SK-N-SH (cell line): ENCODE measurements around the gene S100A10. TPM values are rescaled to one million over a fixed set of nuclear protein-coding genes. Genes with fewer than 3 reads are reported as not detected.

Source experiments
- CTCF ChIA-PET: fragments of 300-600, 350-600 bp; formaldehyde crosslinking; extraction: SDS; loops from one replicate; lab custom pipeline; 2021; lab: Yijun Ruan, JAX
- POLR2A ChIA-PET: fragments of 350-600 bp; sonication (Branson Sonifier 250); formaldehyde crosslinking; extraction: SDS; loops from one replicate; lab custom pipeline; 2020; ENCODE audit warnings: antibody characterized with exemption, inconsistent platforms; lab: Yijun Ruan, JAX
- DNase-seq: peaks from one replicate; pipeline ENCODE4 v3.0.0; 2012
- H2AFZ ChIP-seq: fragments of 200-600 bp; sonication (generic); 2 replicates; pipeline ENCODE4 v1.8.1; 2016; ENCODE audit warnings: antibody characterized with exemption, mild to moderate bottlenecking, low read depth
- H3F3A ChIP-seq: fragments of 200-600 bp; sonication (generic); replicated peaks from 2 replicates; pipeline ENCODE3; 2016; ENCODE audit warnings: antibody characterized with exemption, mild to moderate bottlenecking; ENCODE audit not compliant: insufficient read depth
- H3K27ac ChIP-seq, 2 experiments: fragments of 200-500 bp in 1 of 2; fragments of 200-600 bp in 1 of 2; sonication (Bioruptor generic) in 1 of 2; sonication (generic), shearing (Covaris generic) in 1 of 2; 2 replicates each; pipeline versions ENCODE4 v1.5.1 to v1.6.1; 2014 to 2016; ENCODE audit warnings: low read depth in 2 of 2, inconsistent platforms in 1 of 2, low read length in 1 of 2, mild to moderate bottlenecking in 1 of 2, mixed read lengths in 1 of 2
- H3K27me3 ChIP-seq: fragments of 200-600 bp; sonication (generic), shearing (Covaris generic); 2 replicates; pipeline ENCODE4 v1.6.1; 2016; ENCODE audit warnings: mixed run types; ENCODE audit not compliant: insufficient read depth
- H3K36me3 ChIP-seq, 2 experiments: fragments of 200-500 bp in 1 of 2; fragments of 200-600 bp in 1 of 2; sonication (Bioruptor generic) in 1 of 2; sonication (generic) in 1 of 2; replicated peaks in 1 of 2; 2 replicates each; pipeline versions ENCODE3 to v1.5.1; 2014 to 2016; ENCODE audit warnings: low read length in 1 of 2, mild to moderate bottlenecking in 1 of 2; ENCODE audit not compliant: insufficient read depth in 2 of 2, control insufficient read depth in 1 of 2
- H3K4me1 ChIP-seq, 2 experiments: fragments of 200-500 bp in 1 of 2; fragments of 200-600 bp in 1 of 2; sonication (Bioruptor generic) in 1 of 2; sonication (generic), shearing (Covaris generic) in 1 of 2; 2 replicates each; pipeline versions ENCODE4 v1.5.1 to v1.6.1; 2014 to 2016; ENCODE audit warnings: low read depth in 1 of 2, low read length in 1 of 2, mixed run types in 1 of 2; ENCODE audit not compliant: insufficient read depth in 2 of 2, control insufficient read depth in 1 of 2
- H3K4me2 ChIP-seq: fragments of 200-600 bp; sonication (generic), shearing (Covaris generic); 2 replicates; pipeline ENCODE4 v1.6.1; 2017; ENCODE audit warnings: mixed run types
- H3K4me3 ChIP-seq, 2 experiments: fragments of 200-500 bp in 1 of 2; fragments of 200-600 bp in 1 of 2; sonication (Bioruptor generic) in 1 of 2; sonication (generic), shearing (Covaris generic) in 1 of 2; 2 replicates each; pipeline versions ENCODE4 v1.5.1 to v1.8.1; 2014 to 2016; ENCODE audit warnings: low read depth in 2 of 2, inconsistent platforms in 1 of 2, low read length in 1 of 2, mild to moderate bottlenecking in 1 of 2, mixed read lengths in 1 of 2, moderate library complexity in 1 of 2
- H3K79me2 ChIP-seq: fragments of 200-600 bp; sonication (generic); 2 replicates; pipeline ENCODE4 v1.8.1; 2017; ENCODE audit warnings: mild to moderate bottlenecking; ENCODE audit not compliant: insufficient read depth
- H3K9ac ChIP-seq: fragments of 200-600 bp; sonication (generic); 2 replicates; pipeline ENCODE4 v1.6.1; 2017; ENCODE audit warnings: mixed run types
- H3K9me2 ChIP-seq: fragments of 200-600 bp; sonication (generic); 2 replicates; pipeline ENCODE4 v1.6.1; 2017; ENCODE audit warnings: mixed run types
- H3K9me3 ChIP-seq: fragments of 200-600 bp; sonication (generic); 2 replicates; pipeline ENCODE4 v1.6.1; 2017; ENCODE audit warnings: mixed run types, mild to moderate bottlenecking, moderate library complexity
- H4K20me1 ChIP-seq: fragments of 200-600 bp; sonication (generic); 2 replicates; pipeline ENCODE4 v1.6.1; 2017; ENCODE audit warnings: mild to moderate bottlenecking, mixed run types; ENCODE audit not compliant: insufficient read depth
- CHD2 ChIP-seq: fragments of 150-350 bp; IDR thresholded peaks from 2 replicates; pipeline ENCODE4 v1.6.1; 2018; ENCODE audit warnings: low read length; ENCODE audit not compliant: partially characterized antibody
- FOSL2 ChIP-seq: IDR thresholded peaks from 2 replicates; pipeline ENCODE4 v1.4.0; 2012; ENCODE audit warnings: low read depth, mild to moderate bottlenecking, moderate library complexity, borderline replicate concordance
- FOXM1 ChIP-seq: IDR thresholded peaks from 2 replicates; pipeline ENCODE4 v1.4.0; 2012; ENCODE audit warnings: low read depth, mild to moderate bottlenecking
- GABPA ChIP-seq: IDR thresholded peaks from 2 replicates; pipeline ENCODE4 v1.4.0; 2012; ENCODE audit warnings: low read depth, mild to moderate bottlenecking
- GATA2 ChIP-seq: sonication (generic); formaldehyde crosslinking; IDR thresholded peaks from 2 replicates; pipeline ENCODE4 v1.5.0; 2020; ENCODE audit warnings: mild to moderate bottlenecking, missing genetic modification reagents
- MAX ChIP-seq: IDR thresholded peaks from 2 replicates; pipeline ENCODE4 v1.4.0; 2012; ENCODE audit warnings: low read depth
- MXI1 ChIP-seq: IDR thresholded peaks from 2 replicates; pipeline ENCODE4 v1.6.1; 2012; ENCODE audit warnings: mild to moderate bottlenecking, low read depth, low read length, improper control_type of control experiment
- PBX3 ChIP-seq: IDR thresholded peaks from 2 replicates; pipeline ENCODE4; 2012
- POLR2AphosphoS5 ChIP-seq: IDR thresholded peaks from 2 replicates; pipeline ENCODE4 v1.6.1; 2012; ENCODE audit warnings: low read depth, low read length
- RAD21 ChIP-seq: IDR thresholded peaks from 2 replicates; pipeline ENCODE4 v1.6.1; 2012; ENCODE audit warnings: mild to moderate bottlenecking, low read length
- REST ChIP-seq: IDR thresholded peaks from 2 replicates; pipeline ENCODE4 v1.6.1; 2012; ENCODE audit warnings: mild to moderate bottlenecking, low read depth, low read length, moderate library complexity
- RXRA ChIP-seq: IDR thresholded peaks from 2 replicates; pipeline ENCODE4 v1.4.0; 2012; ENCODE audit warnings: low read depth, mild to moderate bottlenecking, borderline replicate concordance
- SMC3 ChIP-seq: IDR thresholded peaks from 2 replicates; pipeline ENCODE4 v1.6.1; 2012; ENCODE audit warnings: low read depth, low read length, improper control_type of control experiment
- USF2 ChIP-seq: fragments of 150-350 bp; IDR thresholded peaks from 2 replicates; pipeline ENCODE4 v1.6.1; 2017; ENCODE audit warnings: antibody characterized with exemption, low read length, low read depth, borderline replicate concordance
- WGBS: methylation state at CpG from one replicate; pipeline ENCODE4 v1.1.6; 2017; ENCODE audit warnings: low lambda C conversion rate; 5-methylcytosine and 5-hydroxymethylcytosine counted together
- polyA plus RNA-seq, 3 experiments: library from polyadenylated mRNA; depleted of rRNA; stranded (reverse); fragments of >200 nt; gene quantifications; 2 replicates each; pipeline ENCODE4 v1.2.3, GENCODE V29; 2012

Gene S100A10
- polyA plus RNA-seq, 1 of the 3 experiments (the other 2 are of a cell fraction): 161 TPM

- Histone ChIP-seq H3K9me2 (no peaks in the 10 kb centered on the region), H3K9ac (peak overlapping the region; percentile 92; the same call in 1 of the 2 replicates), H2AFZ (no peak overlapping the region), H3K79me2 (peaks cover 78% of the 10 kb centered on the region), H4K20me1 (peaks cover 32% of the 10 kb centered on the region), H3K36me3 (peaks cover 8 to 14% of the 10 kb centered on the region in 2 experiments), H3F3A (peaks cover 60% of the 10 kb centered on the region), H3K27me3 (no peaks in the 10 kb centered on the region), H3K4me2 (peak overlapping the region; percentile 84), H3K4me1 (peaks cover 28 to 50% of the 10 kb centered on the region in 2 experiments), H3K4me3 (peak overlapping the region; percentile 73 to 83; a peak in 3 of 4 replicates), H3K9me3 (no peaks in the 10 kb centered on the region), H3K27ac (peak overlapping the region; percentile 95 to 96)
- ChIA-PET POLR2A (no interaction called here), CTCF (interaction anchor here (5.7 kb wide), 1 partner anchor 11 kb away, joined by 39 read pairs; no protein-coding TSS in a partner anchor)
- no peak for TF ChIP-seq SMC3
- TF ChIP-seq MXI1: no peak
- TF ChIP-seq CHD2: no peak
- TF ChIP-seq FOSL2: no peak
- TF ChIP-seq REST: peak; percentile 71; the same call in 1 of the 2 replicates
- TF ChIP-seq FOXM1: no peak
- no peak for DNase-seq
- WGBS: 15% methylated on average over 5 of the region's 5 CpGs
Observed at GRCh38 chr1:151990058-151990855, 3.4 kb downstream of the S100A10 start.

GRCh38 chr1:151989211-151989862, 4.3 kb downstream of the S100A10 start:
- Histone ChIP-seq H3K27ac (peak overlapping the region; percentile 95 to 96), H3K9ac (peak overlapping the region; percentile 92), H3K4me1 (peaks cover 28 to 52% of the 10 kb centered on the region in 2 experiments), H3K27me3 (no peaks in the 10 kb centered on the region), H3K79me2 (peaks cover 85% of the 10 kb centered on the region), H3K9me2 (no peaks in the 10 kb centered on the region), H3K4me2 (peak overlapping the region; percentile 84), H3F3A (peaks cover 54% of the 10 kb centered on the region), H3K9me3 (no peaks in the 10 kb centered on the region), H4K20me1 (peaks cover 30% of the 10 kb centered on the region), H3K4me3 (peak overlapping the region; percentile 73 to 83; a peak in 3 of 4 replicates), H3K36me3 (peaks cover 17 to 23% of the 10 kb centered on the region in 2 experiments), H2AFZ (no peak overlapping the region)
- ChIA-PET CTCF (interaction anchor here (1.0 to 5.7 kb wide), 3 partner anchors 12 to 56 kb away, joined by 3 to 39 read pairs (median 6); no protein-coding TSS in a partner anchor), POLR2A (no interaction called here)
- 2% methylated on average over 6 of the region's 6 CpGs for WGBS
- no peak for DNase-seq
- TF ChIP-seq RXRA (no peak), PBX3 (peak; percentile 47; the same call in 1 of the 2 replicates), CHD2 (no peak), GATA2 (CRISPR knock-in tag) (no peak), FOXM1 (no peak), MAX (no peak), GABPA (no peak), USF2 (no peak), RAD21 (no peak), POLR2AphosphoS5 (peak; percentile 66; the same call in 1 of the 2 replicates), REST (no peak)
